ENCODE data around the gene IFNK. TPM values are rescaled to one million over a fixed set of nuclear protein-coding genes. Genes with fewer than 3 reads are reported as not detected.

IFNK gene
- total and polyA plus RNA-seq, 2 donors (not counting 3 experiments of a cell fraction or from before 2014, with no cell fraction given), result not detected

DNA sequence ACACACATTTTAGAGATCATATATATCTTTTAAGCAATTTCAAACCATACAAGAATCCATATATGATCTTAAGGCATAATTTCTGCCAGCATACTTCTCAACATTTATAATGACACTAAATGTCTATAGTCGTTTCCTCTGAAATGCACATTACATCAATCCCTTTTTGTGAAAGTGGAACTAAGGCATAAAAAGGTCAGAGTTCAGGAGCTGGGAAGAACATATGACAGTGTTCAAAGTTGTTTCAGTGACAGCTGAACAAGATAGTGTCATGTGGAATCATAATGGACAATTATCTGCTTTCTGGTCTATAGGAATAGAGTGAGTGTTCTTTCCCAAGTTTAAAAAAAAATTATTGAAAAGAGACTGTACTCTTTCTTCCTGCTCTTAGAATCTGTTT lies 8.0 kb downstream of the IFNK start:
- H3K4me2 ChIP-seq (ENCODE audit: insufficient read depth, low read length), result no peak overlapping the region
- no peak for FAIRE-seq
- peaks cover 19% of the 10 kb centered on the region in 2 experiments for H3K27me3 ChIP-seq (ENCODE audit: control insufficient read depth in 2 of 2, insufficient read depth in 2 of 2, low read length in 2 of 2)
- DNase-seq (ENCODE audit: low read depth, low spot score), result no peak
- BruUV-seq (replicated peaks), result no TSS peak
- no peaks in the 10 kb centered on the region for H3K79me2 ChIP-seq (ENCODE audit: control insufficient read depth, insufficient read depth, low read length)
- no peaks in the 10 kb centered on the region for H3K9me1 ChIP-seq (replicated peaks; ENCODE audit: control insufficient read depth, extremely low read depth, insufficient read depth, low read length)
- ChIA-PET POLR2A (no interaction called here), CTCF (interaction anchor here (1.5 to 4.6 kb wide), 2 partner anchors 43 to 199 kb away, joined by 3 to 114 read pairs; no protein-coding TSS in a partner anchor)
- no peak overlapping the region for H3K27ac ChIP-seq (ENCODE audit: insufficient read depth, low read depth, low read length)
- no peaks in the 10 kb centered on the region for H4K20me1 ChIP-seq (replicated peaks; ENCODE audit: control insufficient read depth, extremely low read depth, insufficient read depth, low read length)
- H3K9me3 ChIP-seq (replicated peaks; ENCODE audit: control insufficient read depth, insufficient read depth, low read length), result no peaks in the 10 kb centered on the region
- intact Hi-C loops (cut with micrococcal nuclease) (no loop called here), dilution Hi-C loops (cut with MboI; ENCODE audit: extremely low pct_ligation_motif_present, low sequenced_read_pairs) (no loop called here)
- no peaks in the 10 kb centered on the region for H3K36me3 ChIP-seq (ENCODE audit: control insufficient read depth in 2 of 2, extremely low read depth in 1 of 2, insufficient read depth in 2 of 2, low read length in 2 of 2)
- TF ChIP-seq POLR2A (IDR thresholded peaks at IDR 0.05; ENCODE audit: low read depth, low read length) (no peak), FOS (IDR thresholded peaks at IDR 0.05; ENCODE audit: borderline replicate concordance, insufficient read depth, low read length) (no peak)
- H3K4me1 ChIP-seq (ENCODE audit: control insufficient read depth, extremely low read depth, insufficient read depth, low read length), result peaks cover 9% of the 10 kb centered on the region
- no peak overlapping the region for H3K4me3 ChIP-seq (replicated peaks in 1 of 3; ENCODE audit: insufficient read depth in 1 of 3, low read depth in 1 of 3, low read length in 3 of 3)
- no peak overlapping the region for H3K9ac ChIP-seq (replicated peaks; ENCODE audit: extremely low read depth, insufficient read depth, low read length)
- H2AFZ ChIP-seq (ENCODE audit: low read depth, low read length), result no peak overlapping the region

GRCh38 chr9:27533311-27533710 lies 9.2 kb downstream of the IFNK start:
- no peak overlapping the region for H3K4me3 ChIP-seq (replicated peaks in 1 of 3; ENCODE audit: insufficient read depth in 1 of 3, low read depth in 1 of 3, low read length in 3 of 3)
- no peaks in the 10 kb centered on the region for H3K79me2 ChIP-seq (ENCODE audit: control insufficient read depth, insufficient read depth, low read length)
- H3K36me3 ChIP-seq (ENCODE audit: control insufficient read depth in 2 of 2, extremely low read depth in 1 of 2, insufficient read depth in 2 of 2, low read length in 2 of 2), result no peaks in the 10 kb centered on the region
- ChIA-PET POLR2A (no interaction called here), CTCF (interaction anchor here (1.5 to 4.6 kb wide), 2 partner anchors 44 to 200 kb away, joined by 3 to 114 read pairs; no protein-coding TSS in a partner anchor)
- no peak for FAIRE-seq
- intact Hi-C loops (cut with micrococcal nuclease), result no loop called here
- H3K9ac ChIP-seq (replicated peaks; ENCODE audit: extremely low read depth, insufficient read depth, low read length), result no peak overlapping the region
- no peak overlapping the region for H2AFZ ChIP-seq (ENCODE audit: low read depth, low read length)
- H3K27ac ChIP-seq (ENCODE audit: insufficient read depth, low read depth, low read length), result no peak overlapping the region
- no TSS peak for BruUV-seq (replicated peaks)
- no peaks in the 10 kb centered on the region for H3K9me1 ChIP-seq (replicated peaks; ENCODE audit: control insufficient read depth, extremely low read depth, insufficient read depth, low read length)
- no peaks in the 10 kb centered on the region for H3K9me3 ChIP-seq (replicated peaks; ENCODE audit: control insufficient read depth, insufficient read depth, low read length)
- H3K4me1 ChIP-seq (ENCODE audit: control insufficient read depth, extremely low read depth, insufficient read depth, low read length), result peaks cover 9% of the 10 kb centered on the region
- H4K20me1 ChIP-seq (replicated peaks; ENCODE audit: control insufficient read depth, extremely low read depth, insufficient read depth, low read length), result no peaks in the 10 kb centered on the region
- dilution Hi-C loops (cut with MboI; ENCODE audit: extremely low pct_ligation_motif_present, low sequenced_read_pairs), result no loop called here
- DNase-seq (ENCODE audit: low read depth, low spot score), result no peak
- no peak for TF ChIP-seq POLR2AphosphoS5 (IDR thresholded peaks at IDR 0.05; ENCODE audit: insufficient read depth, low read depth, low read length)
- no peak for TF ChIP-seq FOS (IDR thresholded peaks at IDR 0.05; ENCODE audit: borderline replicate concordance, insufficient read depth, low read length)
- no peak for TF ChIP-seq POLR2A (IDR thresholded peaks at IDR 0.05; ENCODE audit: low read depth, low read length)
- TF ChIP-seq, protein P1, sequence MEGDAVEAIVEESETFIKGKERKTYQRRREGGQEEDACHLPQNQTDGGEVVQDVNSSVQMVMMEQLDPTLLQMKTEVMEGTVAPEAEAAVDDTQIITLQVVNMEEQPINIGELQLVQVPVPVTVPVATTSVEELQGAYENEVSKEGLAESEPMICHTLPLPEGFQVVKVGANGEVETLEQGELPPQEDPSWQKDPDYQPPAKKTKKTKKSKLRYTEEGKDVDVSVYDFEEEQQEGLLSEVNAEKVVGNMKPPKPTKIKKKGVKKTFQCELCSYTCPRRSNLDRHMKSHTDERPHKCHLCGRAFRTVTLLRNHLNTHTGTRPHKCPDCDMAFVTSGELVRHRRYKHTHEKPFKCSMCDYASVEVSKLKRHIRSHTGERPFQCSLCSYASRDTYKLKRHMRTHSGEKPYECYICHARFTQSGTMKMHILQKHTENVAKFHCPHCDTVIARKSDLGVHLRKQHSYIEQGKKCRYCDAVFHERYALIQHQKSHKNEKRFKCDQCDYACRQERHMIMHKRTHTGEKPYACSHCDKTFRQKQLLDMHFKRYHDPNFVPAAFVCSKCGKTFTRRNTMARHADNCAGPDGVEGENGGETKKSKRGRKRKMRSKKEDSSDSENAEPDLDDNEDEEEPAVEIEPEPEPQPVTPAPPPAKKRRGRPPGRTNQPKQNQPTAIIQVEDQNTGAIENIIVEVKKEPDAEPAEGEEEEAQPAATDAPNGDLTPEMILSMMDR (IDR thresholded peaks at IDR 0.05; ENCODE audit: extremely low read depth in 1 of 2, insufficient read depth in 1 of 2, low read depth in 1 of 2, low read length in 2 of 2), result no peak
- TF ChIP-seq EZH2 (IDR thresholded peaks at IDR 0.05; ENCODE audit: borderline replicate concordance, low read depth, low read length, severe bottlenecking), result no peak
- TF ChIP-seq MYC (IDR thresholded peaks at IDR 0.05; ENCODE audit: low read depth, low read length), result no peak
- TF ChIP-seq JUN (IDR thresholded peaks at IDR 0.05; ENCODE audit: borderline replicate concordance, insufficient read depth, insufficient read length, low read depth), result no peak
- no peak for TF ChIP-seq MAX (IDR thresholded peaks at IDR 0.05; ENCODE audit: insufficient read depth, insufficient read length)
- TF ChIP-seq GATA2 (IDR thresholded peaks at IDR 0.05; ENCODE audit: insufficient read depth, insufficient read length, low read depth, low read length), result no peak
- H3K27me3 ChIP-seq (ENCODE audit: control insufficient read depth in 2 of 2, insufficient read depth in 2 of 2, low read length in 2 of 2), result peaks cover 7 to 8% of the 10 kb centered on the region in 2 experiments
- no peak overlapping the region for H3K4me2 ChIP-seq (ENCODE audit: insufficient read depth, low read length)
